Activated CD4-positive, alpha-beta T cell treated with anti-CD3 and anti-CD28 coated beads, Interleukin-2, amount 50 U/mL, for 24 hours (primary cell): ENCODE measurements around the gene FANCC.

ENCODE experiments used
- DNase-seq, 2 donors: peaks; one replicate each; pipeline ENCODE4 v3.0.0-alpha.2; 2020; ENCODE audit warnings: low read depth in 1 of 2, low spot score in 1 of 2

FANCC gene

GRCh38 chr9:95103281-95103771, 214.2 kb downstream of the FANCC start:
- no peak for DNase-seq

DNA sequence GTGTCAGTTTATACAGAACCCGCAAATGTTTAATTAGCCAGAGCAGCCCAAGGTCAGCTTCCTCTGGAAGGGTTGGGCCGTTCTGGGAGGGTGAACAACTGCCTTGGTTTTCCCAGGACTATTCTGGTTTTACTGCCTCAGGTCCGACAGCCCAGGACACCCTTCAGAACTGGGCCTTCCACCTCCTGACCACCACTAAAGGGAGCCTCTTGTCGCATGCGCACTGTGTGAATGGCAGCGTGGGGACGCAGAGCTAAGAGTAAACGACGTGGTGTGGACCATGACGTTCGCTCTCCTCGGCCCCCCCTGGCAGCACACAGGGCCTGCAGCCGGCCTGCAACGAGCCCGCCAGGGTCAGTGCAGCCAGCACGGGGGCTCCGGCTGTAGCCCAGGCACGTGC, 214.9 kb downstream of the FANCC start:
- DNase-seq = no peak

GRCh38 chr9:95102001-95102433, 215.5 kb downstream of the FANCC start:
- DNase-seq = no peak

DNA sequence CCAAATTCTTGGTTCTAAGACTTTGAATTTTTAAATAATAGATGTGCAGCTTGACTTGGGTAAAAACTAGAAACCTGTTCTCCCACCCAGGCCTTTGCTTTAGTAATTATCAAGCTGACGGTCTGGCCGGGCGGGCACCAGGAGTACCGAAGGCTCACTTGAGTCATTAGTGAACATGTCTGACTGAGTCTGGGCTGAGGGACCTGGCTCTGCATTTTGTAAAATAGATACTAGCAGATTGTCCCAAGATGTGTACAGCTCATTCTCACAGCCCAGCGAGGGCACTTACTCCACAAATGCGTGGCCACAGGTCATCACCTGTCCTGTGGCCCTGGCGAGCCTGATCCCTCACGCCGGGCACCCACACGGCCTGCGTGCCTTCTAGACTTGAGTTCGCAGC, 216.2 kb downstream of the FANCC start:
- DNase-seq = no peak

DNA sequence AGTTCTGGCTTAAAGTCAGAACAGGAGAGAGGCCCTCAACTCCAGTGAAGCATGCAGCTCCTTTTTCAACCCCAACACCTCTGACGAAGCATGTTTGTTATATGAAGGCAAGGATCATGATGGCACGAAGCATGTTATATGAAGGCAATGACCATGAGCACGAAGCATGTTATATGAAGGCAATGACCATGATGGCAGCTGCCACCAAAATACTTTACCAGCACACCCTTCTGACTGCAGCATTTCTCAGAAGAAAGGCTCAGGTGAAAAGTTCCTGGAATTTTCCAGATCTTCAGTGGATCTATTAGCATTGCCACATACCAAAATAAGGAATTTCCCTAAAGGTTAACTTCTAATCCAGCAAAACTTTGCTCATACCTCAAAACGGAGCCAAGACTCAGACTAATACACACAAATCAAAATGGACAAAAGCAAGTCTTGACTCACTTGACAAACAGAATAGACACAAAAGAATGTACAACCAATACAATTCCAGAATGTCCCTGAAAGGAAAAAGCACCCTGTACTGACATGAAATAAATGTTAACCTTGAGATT, 217.4 kb downstream of the FANCC start:
- DNase-seq = no peak

- no peak for DNase-seq
Observed at GRCh38 chr9:95099321-95100070, 218.0 kb downstream of the FANCC start.

DNA sequence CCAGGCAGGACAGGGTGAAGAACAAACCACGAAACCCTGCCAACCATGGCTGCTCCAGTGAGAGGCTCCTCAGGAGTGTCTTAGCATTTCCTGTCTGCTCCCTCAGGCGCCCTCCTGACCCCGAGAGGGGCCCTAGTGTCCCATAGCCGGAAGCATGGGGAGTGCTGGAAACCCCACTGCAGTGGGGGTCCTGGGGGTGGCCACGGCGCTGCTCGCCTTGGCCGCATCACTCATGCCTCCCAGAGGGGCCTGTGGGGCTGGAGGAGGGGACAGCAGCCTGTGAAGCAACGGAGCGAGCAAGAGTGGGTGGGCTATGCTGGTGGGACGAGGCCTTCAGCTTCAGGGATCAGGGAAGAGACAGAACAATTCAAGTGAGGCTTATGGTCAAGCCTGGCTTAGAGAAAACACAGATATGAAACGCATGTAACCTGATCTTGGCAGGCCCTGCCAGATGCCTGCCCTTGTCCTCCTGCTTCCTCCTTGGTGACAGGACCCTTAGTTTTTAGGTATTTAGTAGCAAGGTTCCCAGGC, 219.1 kb downstream of the FANCC start:
- no peak for DNase-seq

DNA sequence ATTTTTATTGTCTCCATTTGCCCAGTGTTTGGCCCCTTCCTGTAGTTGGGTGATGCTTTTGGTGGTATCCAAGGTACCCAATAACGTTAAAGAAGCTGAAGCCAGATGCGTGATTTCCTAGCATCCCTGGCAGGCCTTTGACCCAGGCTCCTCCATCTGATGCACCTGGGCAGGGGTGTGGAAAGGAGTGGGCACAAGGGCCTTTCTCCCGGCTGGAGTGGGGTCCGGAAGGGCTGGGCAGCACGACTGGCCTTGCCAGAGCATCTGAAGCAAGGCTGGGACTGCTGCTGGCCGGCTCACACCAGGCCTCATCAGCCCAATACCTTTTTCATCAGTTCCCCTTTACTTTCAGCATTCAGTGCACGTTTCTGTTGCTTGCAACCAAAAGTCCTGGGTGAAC, 220.2 kb downstream of the FANCC start:
- no peak for DNase-seq

GRCh38 chr9:95096807-95097206, 220.7 kb downstream of the FANCC start:
- no peak for DNase-seq

GRCh38 chr9:95096381-95096780, 221.1 kb downstream of the FANCC start:
- no peak for DNase-seq

DNA sequence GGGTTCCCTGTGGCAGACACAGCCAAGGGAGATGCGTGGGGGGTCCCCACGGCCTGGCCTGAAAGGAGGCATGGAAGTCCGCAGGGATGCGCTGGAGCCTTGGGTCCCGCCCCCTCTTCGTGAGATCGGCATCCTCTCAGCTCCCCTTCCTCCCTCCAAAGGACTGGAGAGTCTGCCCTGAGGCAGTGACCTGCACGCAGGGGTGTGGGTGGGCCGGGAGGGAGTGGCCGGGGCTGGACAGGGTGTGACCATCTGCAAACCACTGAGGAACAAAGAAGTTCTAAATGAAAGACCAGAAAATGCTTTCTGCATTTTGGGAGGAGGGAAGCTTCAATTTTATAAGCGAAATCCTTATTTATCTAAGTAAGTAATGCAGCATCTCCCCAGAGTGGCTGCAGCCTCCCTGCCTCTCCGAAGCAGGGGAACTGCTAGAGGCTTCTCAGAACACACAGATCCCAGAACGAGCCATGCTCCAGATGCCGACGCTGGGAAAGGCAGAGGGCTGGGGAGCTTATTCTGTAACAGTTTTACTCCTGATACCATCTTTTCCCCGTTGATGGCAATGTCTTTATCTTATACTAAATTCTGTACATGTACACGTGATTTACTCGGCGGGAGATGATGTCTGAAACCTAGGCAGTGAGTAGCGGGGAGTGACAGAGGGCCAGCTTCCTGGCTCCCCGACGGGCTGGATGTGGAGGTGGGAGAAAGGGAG, 221.7 kb downstream of the FANCC start:
- no peak for DNase-seq

GRCh38 chr9:95094002-95094401, 223.5 kb downstream of the FANCC start:
- no peak for DNase-seq

- no peak for DNase-seq
Observed at GRCh38 chr9:95093586-95093985, 223.9 kb downstream of the FANCC start.

GRCh38 chr9:95092262-95093072, 225.0 kb downstream of the FANCC start:
- DNase-seq = no peak

GRCh38 chr9:95091601-95092261, 225.8 kb downstream of the FANCC start:
- no peak for DNase-seq

DNA sequence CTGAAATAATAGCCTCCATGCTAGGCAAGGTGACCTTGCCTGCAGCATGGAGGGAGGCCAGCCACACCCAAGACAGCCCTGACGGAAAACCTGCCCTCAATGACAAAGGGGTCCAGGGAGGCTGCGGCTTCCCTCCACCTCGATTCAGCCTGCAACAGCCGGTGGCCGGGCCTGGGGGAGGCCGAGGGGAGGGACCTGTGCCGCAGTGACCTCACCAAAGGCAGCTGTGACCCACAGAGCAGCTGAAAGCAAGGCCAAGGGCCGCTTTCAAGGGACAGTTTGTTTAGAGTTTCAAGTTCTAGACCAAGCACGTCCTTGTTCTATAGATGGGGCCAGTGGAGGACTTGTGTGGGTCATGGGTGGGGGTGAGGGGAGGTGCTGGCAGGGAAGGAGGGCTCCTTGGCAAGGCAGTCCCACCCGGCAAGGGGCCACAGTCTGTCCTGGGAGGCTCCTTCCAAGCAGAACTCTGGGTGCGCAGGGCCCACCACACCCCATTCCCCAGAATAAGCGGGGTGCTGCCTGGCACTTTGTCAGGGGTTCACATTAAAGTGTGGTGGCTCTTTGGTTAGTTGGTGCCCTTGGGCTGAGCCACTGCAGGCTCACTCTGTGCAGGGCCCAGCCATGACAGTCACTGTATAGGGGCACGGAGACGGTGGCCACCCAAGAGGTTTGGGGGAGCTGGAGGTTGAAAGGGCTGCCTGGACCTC, 226.5 kb downstream of the FANCC start:
- DNase-seq = no peak

- no peak for DNase-seq
Observed at GRCh38 chr9:95090023-95090791, 227.3 kb downstream of the FANCC start.

DNA sequence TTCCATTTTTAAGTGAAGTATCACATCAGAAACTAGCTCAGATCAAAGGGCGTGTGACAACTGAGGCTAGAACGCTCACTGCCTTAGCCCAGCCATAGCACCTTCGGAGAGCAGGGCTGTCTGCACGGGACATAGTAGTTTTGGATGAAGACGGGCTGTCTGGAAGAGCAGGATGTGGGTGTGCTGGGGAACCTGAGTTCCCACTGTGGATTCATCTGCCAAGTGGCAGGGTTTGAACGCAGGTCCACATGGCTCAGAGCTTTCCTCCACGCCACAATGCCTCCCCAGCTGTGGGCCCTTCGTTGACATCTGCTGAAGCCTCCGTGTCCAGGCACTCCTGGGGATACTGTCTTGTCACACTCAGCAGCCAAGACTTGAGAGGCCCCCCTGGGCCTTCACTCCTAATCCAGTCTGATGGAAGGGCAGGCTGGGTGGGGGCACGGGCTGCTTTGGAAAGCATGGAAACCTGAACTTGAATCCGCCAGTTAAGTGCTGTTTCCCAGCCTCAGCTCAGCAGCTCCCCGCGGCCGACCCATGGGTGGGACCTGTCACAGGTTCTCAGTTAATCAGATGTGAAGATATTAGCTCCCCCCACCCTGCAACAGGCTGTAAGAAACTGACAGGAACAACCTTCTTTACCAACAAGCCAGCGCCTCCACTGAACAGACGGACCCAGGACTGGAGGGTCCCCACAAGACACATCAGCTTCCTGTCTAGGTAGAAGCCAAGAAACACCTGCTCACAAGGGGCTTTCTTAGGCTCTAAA, 228.1 kb downstream of the FANCC start:
- no peak for DNase-seq
